Measurements from ENCODE around the gene HTR6. TPM values are rescaled to one million over a fixed set of nuclear protein-coding genes. Genes with fewer than 3 reads are reported as not detected.

The HTR6 gene
- polyA plus RNA-seq, 1 donor from 2014 or later, result not detected

GRCh38 chr1:19723874-19724273, 59.2 kb downstream of the HTR6 start:
- no peak for TF ChIP-seq TAF1 (IDR thresholded peaks at IDR 0.05; ENCODE audit: low read depth)
- TF ChIP-seq EZH2 (IDR thresholded peaks at IDR 0.05; ENCODE audit: borderline replicate concordance, insufficient read depth, low read length, poor library complexity, severe bottlenecking), result no peak
- TF ChIP-seq, protein P1, sequence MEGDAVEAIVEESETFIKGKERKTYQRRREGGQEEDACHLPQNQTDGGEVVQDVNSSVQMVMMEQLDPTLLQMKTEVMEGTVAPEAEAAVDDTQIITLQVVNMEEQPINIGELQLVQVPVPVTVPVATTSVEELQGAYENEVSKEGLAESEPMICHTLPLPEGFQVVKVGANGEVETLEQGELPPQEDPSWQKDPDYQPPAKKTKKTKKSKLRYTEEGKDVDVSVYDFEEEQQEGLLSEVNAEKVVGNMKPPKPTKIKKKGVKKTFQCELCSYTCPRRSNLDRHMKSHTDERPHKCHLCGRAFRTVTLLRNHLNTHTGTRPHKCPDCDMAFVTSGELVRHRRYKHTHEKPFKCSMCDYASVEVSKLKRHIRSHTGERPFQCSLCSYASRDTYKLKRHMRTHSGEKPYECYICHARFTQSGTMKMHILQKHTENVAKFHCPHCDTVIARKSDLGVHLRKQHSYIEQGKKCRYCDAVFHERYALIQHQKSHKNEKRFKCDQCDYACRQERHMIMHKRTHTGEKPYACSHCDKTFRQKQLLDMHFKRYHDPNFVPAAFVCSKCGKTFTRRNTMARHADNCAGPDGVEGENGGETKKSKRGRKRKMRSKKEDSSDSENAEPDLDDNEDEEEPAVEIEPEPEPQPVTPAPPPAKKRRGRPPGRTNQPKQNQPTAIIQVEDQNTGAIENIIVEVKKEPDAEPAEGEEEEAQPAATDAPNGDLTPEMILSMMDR (IDR thresholded peaks at IDR 0.05; ENCODE audit: poor library complexity, severe bottlenecking), result no peak
- TF ChIP-seq POLR2AphosphoS5 (IDR thresholded peaks at IDR 0.05), result no peak
- no peak for TF ChIP-seq MXI1 (conservative IDR thresholded peaks at IDR 0.05; ENCODE audit: poor library complexity, severe bottlenecking)
- TF ChIP-seq RAD21 (conservative IDR thresholded peaks at IDR 0.05), result no peak
- TF ChIP-seq REST (IDR thresholded peaks at IDR 0.05; ENCODE audit: borderline replicate concordance), result no peak
- H3K9ac ChIP-seq (ENCODE audit: low read length), result no peak overlapping the region
- no peaks in the 10 kb centered on the region for H3K36me3 ChIP-seq (ENCODE audit: insufficient read depth, low read length)
- no peaks in the 10 kb centered on the region for H3K27me3 ChIP-seq (ENCODE audit: insufficient read depth, low read depth, low read length)
- H4K20me1 ChIP-seq (ENCODE audit: insufficient read depth), result no peaks in the 10 kb centered on the region
- no peaks in the 10 kb centered on the region for H3K9me2 ChIP-seq (ENCODE audit: insufficient read depth, low read length)
- H3K4me2 ChIP-seq (ENCODE audit: low read length), result no peak overlapping the region
- H3K9me3 ChIP-seq (ENCODE audit: low read length), result no peaks in the 10 kb centered on the region
- no peaks in the 10 kb centered on the region for H3K79me2 ChIP-seq (replicated peaks; ENCODE audit: insufficient read depth, low read length)
- H3K4me3 ChIP-seq (ENCODE audit: low read length), result no peak overlapping the region
- H2AFZ ChIP-seq (ENCODE audit: low read depth, low read length), result no peak overlapping the region
- no peak overlapping the region for H3K27ac ChIP-seq (ENCODE audit: low read length)
- no peaks in the 10 kb centered on the region for H3F3A ChIP-seq (ENCODE audit: insufficient read depth, low read length, poor library complexity, severe bottlenecking)

GRCh38 chr1:19725606-19726005, 60.9 kb downstream of the HTR6 start:
- Histone ChIP-seq H3K27me3 (ENCODE audit: insufficient read depth, low read depth, low read length) (no peaks in the 10 kb centered on the region), H3K9me3 (ENCODE audit: low read length) (no peaks in the 10 kb centered on the region), H3K27ac (ENCODE audit: low read length) (no peak overlapping the region), H4K20me1 (ENCODE audit: insufficient read depth) (no peaks in the 10 kb centered on the region), H3K79me2 (replicated peaks; ENCODE audit: insufficient read depth, low read length) (no peaks in the 10 kb centered on the region), H3K9ac (ENCODE audit: low read length) (no peak overlapping the region), H3K4me2 (ENCODE audit: low read length) (no peak overlapping the region), H3K9me2 (ENCODE audit: insufficient read depth, low read length) (no peaks in the 10 kb centered on the region), H2AFZ (ENCODE audit: low read depth, low read length) (no peak overlapping the region), H3K4me3 (ENCODE audit: low read length) (no peak overlapping the region), H3K36me3 (ENCODE audit: insufficient read depth, low read length) (no peaks in the 10 kb centered on the region), H3F3A (ENCODE audit: insufficient read depth, low read length, poor library complexity, severe bottlenecking) (no peaks in the 10 kb centered on the region)
- TF ChIP-seq, protein P1 (IDR thresholded peaks at IDR 0.05; ENCODE audit: poor library complexity, severe bottlenecking), result no peak
- TF ChIP-seq EP300 (conservative IDR thresholded peaks at IDR 0.05; ENCODE audit: poor library complexity, severe bottlenecking) (no peak), RAD21 (conservative IDR thresholded peaks at IDR 0.05) (no peak), TAF1 (IDR thresholded peaks at IDR 0.05; ENCODE audit: low read depth) (no peak), REST (IDR thresholded peaks at IDR 0.05; ENCODE audit: borderline replicate concordance) (no peak), SMC3 (conservative IDR thresholded peaks at IDR 0.05; ENCODE audit: poor library complexity) (no peak), POLR2AphosphoS5 (IDR thresholded peaks at IDR 0.05) (no peak), MXI1 (conservative IDR thresholded peaks at IDR 0.05; ENCODE audit: poor library complexity, severe bottlenecking) (no peak), EZH2 (IDR thresholded peaks at IDR 0.05; ENCODE audit: borderline replicate concordance, insufficient read depth, low read length, poor library complexity, severe bottlenecking) (no peak)

Measured in neural cell (in vitro differentiated cells).